ENCODE data around the gene PLTP. TPM values are rescaled to one million over a fixed set of nuclear protein-coding genes. Genes with fewer than 3 reads are reported as not detected.

The PLTP gene
- total RNA-seq, 1 experiment from 2014 or later = 17.7 TPM

DNA sequence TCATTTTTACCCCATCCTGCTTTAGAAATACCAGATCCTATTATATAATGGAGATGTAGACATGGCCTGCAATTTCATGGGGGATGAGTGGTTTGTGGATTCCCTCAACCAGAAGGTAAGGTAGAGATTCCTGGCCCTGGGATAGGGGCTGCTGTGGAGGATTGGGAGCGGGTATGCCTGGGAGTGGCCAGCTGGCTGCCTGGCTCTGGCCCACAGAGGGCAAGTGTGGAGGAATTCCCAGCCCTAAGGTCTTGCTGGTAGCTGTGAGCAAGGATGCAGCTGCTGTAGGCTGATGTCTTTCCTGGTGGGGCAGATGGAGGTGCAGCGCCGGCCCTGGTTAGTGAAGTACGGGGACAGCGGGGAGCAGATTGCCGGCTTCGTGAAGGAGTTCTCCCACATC lies 14.3 kb downstream of the PLTP start:
- Histone ChIP-seq H3K4me1 (ENCODE audit: control insufficient read depth, insufficient read depth, low read length) (no peaks in the 10 kb centered on the region; the same call in 1 of the 2 replicates), H3K4me3 (ENCODE audit: low read depth in 2 of 2, low read length in 2 of 2) (no peak overlapping the region), H3K36me3 (ENCODE audit: control insufficient read depth, insufficient read depth, low read length) (peaks cover under 1% of the 10 kb centered on the region; the same call in 1 of the 2 replicates), H3K27me3 (ENCODE audit: control insufficient read depth, insufficient read depth, low read length) (no peaks in the 10 kb centered on the region), H3K9me3 (ENCODE audit: control insufficient read depth, insufficient read depth, low read depth, low read length) (no peaks in the 10 kb centered on the region), H3K27ac (ENCODE audit: low read length) (no peak overlapping the region)
- BruUV-seq (replicated peaks) = no TSS peak
- no peak for ATAC-seq
- CTCF ChIA-PET = no interaction called here
- in situ Hi-C loops (cut with HindIII; ENCODE audit: low pct_unique_long_range_greater_than_20kb, low sequenced_read_pairs) (no loop called here), intact Hi-C loops (cut with micrococcal nuclease; ENCODE audit: unreplicated experiment) (no loop called here)
- no peak for DNase-seq (ENCODE audit: low read depth, low spot score)
- no peak for TF ChIP-seq TCF7L2 (IDR thresholded peaks at IDR 0.05; ENCODE audit: low read depth, low read length)
- POLR2A ChIA-PET = no interaction called here

DNA sequence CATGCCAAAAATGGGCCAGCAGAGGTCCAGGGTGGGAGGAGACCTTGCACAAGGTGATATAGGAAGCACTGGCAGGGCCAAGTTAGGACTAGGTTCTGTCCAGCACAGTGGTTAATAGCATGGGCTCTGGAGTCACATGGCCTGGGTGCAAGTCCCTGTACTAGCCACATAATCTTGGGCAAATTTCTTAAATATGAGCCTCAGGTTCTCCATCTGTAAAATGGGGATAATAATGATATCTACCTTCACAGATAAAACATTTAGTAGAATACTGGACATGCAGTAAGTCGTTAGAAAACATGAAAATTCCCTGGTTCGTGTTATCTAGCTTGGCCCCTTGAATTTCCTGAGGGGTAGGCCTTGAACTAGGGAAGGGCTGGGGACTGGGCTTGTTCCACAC lies 14.7 kb downstream of the PLTP start:
- in situ Hi-C loops (cut with HindIII; ENCODE audit: low pct_unique_long_range_greater_than_20kb, low sequenced_read_pairs) = no loop called here
- CTCF ChIA-PET = no interaction called here
- peaks cover 3% of the 10 kb centered on the region; the same call in 1 of the 2 replicates for H3K36me3 ChIP-seq (ENCODE audit: control insufficient read depth, insufficient read depth, low read length)

DNA sequence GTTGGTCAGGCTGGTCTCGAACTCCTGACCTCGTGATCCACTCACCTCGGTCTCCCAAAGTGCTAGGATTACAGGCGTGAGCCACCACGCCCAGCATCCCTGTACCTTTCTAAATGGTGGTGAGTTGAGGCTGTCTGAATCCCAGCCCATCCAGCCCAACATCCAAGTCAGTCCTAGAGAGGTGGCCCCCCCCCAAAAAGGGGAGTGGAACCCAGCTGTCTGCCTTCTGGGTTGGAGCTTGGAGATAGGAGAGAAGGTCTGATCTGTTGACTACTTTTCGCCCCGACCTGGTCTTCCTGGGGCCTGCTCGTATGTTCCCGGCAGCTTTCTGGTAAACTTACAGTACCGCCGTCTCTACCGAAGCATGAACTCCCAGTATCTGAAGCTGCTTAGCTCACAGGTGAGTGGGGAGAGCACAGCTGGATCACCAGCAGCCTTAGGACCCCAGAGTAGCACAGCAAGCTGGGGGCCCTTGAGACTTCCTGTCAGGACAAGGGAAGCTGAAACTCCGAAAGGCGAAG lies 15.3 kb downstream of the PLTP start:
- no peak overlapping the region for H3K4me3 ChIP-seq (ENCODE audit: low read depth in 2 of 2, low read length in 2 of 2)
- H3K4me1 ChIP-seq (ENCODE audit: control insufficient read depth, insufficient read depth, low read length) = peaks cover 8% of the 10 kb centered on the region
- ChIA-PET POLR2A (no interaction called here), CTCF (no interaction called here)
- DNase-seq (ENCODE audit: low read depth, low spot score) (no peak), ATAC-seq (no peak)
- H3K27ac ChIP-seq (ENCODE audit: low read length) = no peak overlapping the region
- in situ Hi-C loops (cut with HindIII; ENCODE audit: low pct_unique_long_range_greater_than_20kb, low sequenced_read_pairs) = no loop called here
- H3K36me3 ChIP-seq (ENCODE audit: control insufficient read depth, insufficient read depth, low read length) = peaks cover 3% of the 10 kb centered on the region; the same call in 1 of the 2 replicates
- no TSS peak for BruUV-seq (replicated peaks)
- H3K27me3 ChIP-seq (ENCODE audit: control insufficient read depth, insufficient read depth, low read length) = no peaks in the 10 kb centered on the region
- H3K9me3 ChIP-seq (ENCODE audit: control insufficient read depth, insufficient read depth, low read depth, low read length) = no peaks in the 10 kb centered on the region
- TF ChIP-seq TCF7L2 (IDR thresholded peaks at IDR 0.05; ENCODE audit: low read depth, low read length) = no peak
- TF ChIP-seq, protein P1, sequence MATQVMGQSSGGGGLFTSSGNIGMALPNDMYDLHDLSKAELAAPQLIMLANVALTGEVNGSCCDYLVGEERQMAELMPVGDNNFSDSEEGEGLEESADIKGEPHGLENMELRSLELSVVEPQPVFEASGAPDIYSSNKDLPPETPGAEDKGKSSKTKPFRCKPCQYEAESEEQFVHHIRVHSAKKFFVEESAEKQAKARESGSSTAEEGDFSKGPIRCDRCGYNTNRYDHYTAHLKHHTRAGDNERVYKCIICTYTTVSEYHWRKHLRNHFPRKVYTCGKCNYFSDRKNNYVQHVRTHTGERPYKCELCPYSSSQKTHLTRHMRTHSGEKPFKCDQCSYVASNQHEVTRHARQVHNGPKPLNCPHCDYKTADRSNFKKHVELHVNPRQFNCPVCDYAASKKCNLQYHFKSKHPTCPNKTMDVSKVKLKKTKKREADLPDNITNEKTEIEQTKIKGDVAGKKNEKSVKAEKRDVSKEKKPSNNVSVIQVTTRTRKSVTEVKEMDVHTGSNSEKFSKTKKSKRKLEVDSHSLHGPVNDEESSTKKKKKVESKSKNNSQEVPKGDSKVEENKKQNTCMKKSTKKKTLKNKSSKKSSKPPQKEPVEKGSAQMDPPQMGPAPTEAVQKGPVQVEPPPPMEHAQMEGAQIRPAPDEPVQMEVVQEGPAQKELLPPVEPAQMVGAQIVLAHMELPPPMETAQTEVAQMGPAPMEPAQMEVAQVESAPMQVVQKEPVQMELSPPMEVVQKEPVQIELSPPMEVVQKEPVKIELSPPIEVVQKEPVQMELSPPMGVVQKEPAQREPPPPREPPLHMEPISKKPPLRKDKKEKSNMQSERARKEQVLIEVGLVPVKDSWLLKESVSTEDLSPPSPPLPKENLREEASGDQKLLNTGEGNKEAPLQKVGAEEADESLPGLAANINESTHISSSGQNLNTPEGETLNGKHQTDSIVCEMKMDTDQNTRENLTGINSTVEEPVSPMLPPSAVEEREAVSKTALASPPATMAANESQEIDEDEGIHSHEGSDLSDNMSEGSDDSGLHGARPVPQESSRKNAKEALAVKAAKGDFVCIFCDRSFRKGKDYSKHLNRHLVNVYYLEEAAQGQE (IDR thresholded peaks at IDR 0.05; ENCODE audit: insufficient read depth in 1 of 2, low read depth in 2 of 2, low read length in 1 of 2) = no peak
- no peak for TF ChIP-seq SIN3A (IDR thresholded peaks at IDR 0.05; ENCODE audit: borderline replicate concordance, insufficient read depth, low read depth, low read length)
- TF ChIP-seq, protein P2, sequence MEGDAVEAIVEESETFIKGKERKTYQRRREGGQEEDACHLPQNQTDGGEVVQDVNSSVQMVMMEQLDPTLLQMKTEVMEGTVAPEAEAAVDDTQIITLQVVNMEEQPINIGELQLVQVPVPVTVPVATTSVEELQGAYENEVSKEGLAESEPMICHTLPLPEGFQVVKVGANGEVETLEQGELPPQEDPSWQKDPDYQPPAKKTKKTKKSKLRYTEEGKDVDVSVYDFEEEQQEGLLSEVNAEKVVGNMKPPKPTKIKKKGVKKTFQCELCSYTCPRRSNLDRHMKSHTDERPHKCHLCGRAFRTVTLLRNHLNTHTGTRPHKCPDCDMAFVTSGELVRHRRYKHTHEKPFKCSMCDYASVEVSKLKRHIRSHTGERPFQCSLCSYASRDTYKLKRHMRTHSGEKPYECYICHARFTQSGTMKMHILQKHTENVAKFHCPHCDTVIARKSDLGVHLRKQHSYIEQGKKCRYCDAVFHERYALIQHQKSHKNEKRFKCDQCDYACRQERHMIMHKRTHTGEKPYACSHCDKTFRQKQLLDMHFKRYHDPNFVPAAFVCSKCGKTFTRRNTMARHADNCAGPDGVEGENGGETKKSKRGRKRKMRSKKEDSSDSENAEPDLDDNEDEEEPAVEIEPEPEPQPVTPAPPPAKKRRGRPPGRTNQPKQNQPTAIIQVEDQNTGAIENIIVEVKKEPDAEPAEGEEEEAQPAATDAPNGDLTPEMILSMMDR (IDR thresholded peaks at IDR 0.05) = no peak
- no peak for TF ChIP-seq POLR2AphosphoS5 (IDR thresholded peaks at IDR 0.05; ENCODE audit: low read depth, low read length)
- intact Hi-C loops (cut with micrococcal nuclease; ENCODE audit: unreplicated experiment) = no loop called here

More for the DNA sequence above, 14.7 kb downstream of the PLTP start:
- no peak overlapping the region for H3K27ac ChIP-seq (ENCODE audit: low read length)
- H3K4me1 ChIP-seq (ENCODE audit: control insufficient read depth, insufficient read depth, low read length) = peaks cover 3% of the 10 kb centered on the region
- no peaks in the 10 kb centered on the region for H3K27me3 ChIP-seq (ENCODE audit: control insufficient read depth, insufficient read depth, low read length)
- BruUV-seq (replicated peaks) = no TSS peak
- DNase-seq (ENCODE audit: low read depth, low spot score) = no peak
- intact Hi-C loops (cut with micrococcal nuclease; ENCODE audit: unreplicated experiment) = no loop called here
- no peak overlapping the region for H3K4me3 ChIP-seq (ENCODE audit: low read depth in 2 of 2, low read length in 2 of 2)
- no peak for ATAC-seq
- no peak for TF ChIP-seq POLR2AphosphoS5 (IDR thresholded peaks at IDR 0.05; ENCODE audit: low read depth, low read length)
- TF ChIP-seq, protein P2 (IDR thresholded peaks at IDR 0.05) = no peak
- TF ChIP-seq SIN3A (IDR thresholded peaks at IDR 0.05; ENCODE audit: borderline replicate concordance, insufficient read depth, low read depth, low read length) = no peak
- TF ChIP-seq, protein P1 (IDR thresholded peaks at IDR 0.05; ENCODE audit: insufficient read depth in 1 of 2, low read depth in 2 of 2, low read length in 1 of 2) = no peak
- no peak for TF ChIP-seq TCF7L2 (IDR thresholded peaks at IDR 0.05; ENCODE audit: low read depth, low read length)
- H3K9me3 ChIP-seq (ENCODE audit: control insufficient read depth, insufficient read depth, low read depth, low read length) = no peaks in the 10 kb centered on the region
- POLR2A ChIA-PET = no interaction called here

Measured in Panc1 (cell line).